PC-3 (cell line): ENCODE data around the gene PRKAR1B. TPM values are rescaled to one million over a fixed set of nuclear protein-coding genes. Genes with fewer than 3 reads are reported as not detected.

ENCODE experiments used
- ATAC-seq: fragments of 200-7000 bp; cut with Tn5 transposase; 2 replicates; pipeline ENCODE4 v1.9.1; 2020; ENCODE audit warnings: mild to moderate bottlenecking, moderate library complexity
- BruUV-seq: library from RNA; stranded (reverse); fragments of 400-500 nt; replicated peaks from 2 replicates; lab custom pipeline; 2021; lab: Mats Ljungman, UMichigan
- CTCF ChIA-PET: fragments of 300-600 bp; sonication (Branson Sonifier 250); formaldehyde crosslinking; loops from one replicate; lab custom pipeline; 2022; ENCODE audit warnings: antibody characterized with exemption; lab: Charles Lee
- POLR2A ChIA-PET: fragments of 300-600 bp; sonication (Branson Sonifier 250); formaldehyde crosslinking; loops from one replicate; lab custom pipeline; 2022; ENCODE audit warnings: antibody characterized with exemption; ENCODE audit not compliant: unreplicated experiment; lab: Charles Lee
- DNase-seq: peaks from one replicate; pipeline ENCODE4 v3.0.0-alpha.2; 2015
- H2AFZ ChIP-seq: fragments of 300-600 bp; sonication (generic); 2 replicates; pipeline ENCODE4 v1.6.0; 2016; ENCODE audit warnings: antibody characterized with exemption, low read length
- H3F3A ChIP-seq: fragments of 300-600 bp; sonication (generic); one replicate; pipeline ENCODE4 v1.6.0; 2017; ENCODE audit warnings: antibody characterized with exemption, low read length, control low read depth, mild to moderate bottlenecking; ENCODE audit not compliant: unreplicated experiment
- H3K27ac ChIP-seq: fragments of 300-600 bp; sonication (generic); 2 replicates; pipeline ENCODE4 v1.5.1; 2016; ENCODE audit warnings: mild to moderate bottlenecking, low read length
- H3K27me3 ChIP-seq: fragments of 300-600 bp; sonication (generic); 2 replicates; pipeline ENCODE4 v1.6.1; 2016; ENCODE audit warnings: low read length, mixed read lengths
- H3K36me3 ChIP-seq: fragments of 300-600 bp; sonication (generic); 2 replicates; pipeline ENCODE4 v1.6.1; 2016; ENCODE audit warnings: low read depth, mixed run types, low read length, mixed read lengths
- H3K4me1 ChIP-seq: fragments of 300-600 bp; sonication (generic); 2 replicates; pipeline ENCODE4 v1.5.1; 2016; ENCODE audit warnings: low read length; ENCODE audit not compliant: insufficient read depth
- H3K4me2 ChIP-seq: fragments of 300-600 bp; sonication (generic); 2 replicates; pipeline ENCODE4 v1.6.0; 2016; ENCODE audit warnings: low read length
- H3K4me3 ChIP-seq: fragments of 300-600 bp; sonication (generic); 2 replicates; pipeline ENCODE4 v1.5.1; 2016; ENCODE audit warnings: mild to moderate bottlenecking, low read length, mixed read lengths
- H3K79me2 ChIP-seq: fragments of 300-600 bp; sonication (generic); 2 replicates; pipeline ENCODE4 v1.6.1; 2017; ENCODE audit warnings: low read length, mixed read lengths
- H3K9ac ChIP-seq: fragments of 300-600 bp; sonication (generic); 2 replicates; pipeline ENCODE4 v1.6.0; 2016; ENCODE audit warnings: mild to moderate bottlenecking, low read length
- H3K9me2 ChIP-seq: fragments of 300-600 bp; sonication (generic); replicated peaks from 2 replicates; pipeline ENCODE4 v1.6.1; 2016; ENCODE audit warnings: mixed run types, low read length, mixed read lengths
- H3K9me3 ChIP-seq: fragments of 300-600 bp; sonication (generic); 2 replicates; pipeline ENCODE4 v1.6.1; 2016; ENCODE audit warnings: low read length, mixed read lengths
- H4K20me1 ChIP-seq: fragments of 300-600 bp; sonication (generic); 2 replicates; pipeline ENCODE4 v1.6.1; 2016; ENCODE audit warnings: low read length, mixed read lengths
- EZH2 ChIP-seq: fragments of 300-600 bp; sonication (generic); IDR thresholded peaks from one replicate; pipeline ENCODE4 v1.6.1; 2017; ENCODE audit warnings: antibody characterized with exemption, mild to moderate bottlenecking, low read length; ENCODE audit not compliant: unreplicated experiment
- EZH2phosphoT487 ChIP-seq: fragments of 300-600 bp; sonication (generic); IDR thresholded peaks from 2 replicates; pipeline ENCODE4 v1.6.1; 2018; ENCODE audit warnings: mild to moderate bottlenecking, antibody characterized with exemption, low read length, borderline replicate concordance
- intact Hi-C: fragments of 100-400 bp; cut with micrococcal nuclease; formaldehyde crosslinking; loops from 2 replicates; pipeline ENCODE4 v1.9.0; 2023
- total RNA-seq: library from RNA; depleted of rRNA; stranded (reverse); fragments of >200 nt; gene quantifications from 2 replicates; pipeline ENCODE4 v1.2.3, GENCODE V29; 2014
- TF ChIP-seq, protein P1 (sequence below): fragments of 300-600 bp; sonication (generic); conservative IDR thresholded peaks from 2 replicates; pipeline ENCODE4 v1.5.1; 2017; ENCODE audit warnings: antibody characterized with exemption, low read depth, mild to moderate bottlenecking, low read length

PRKAR1B gene
- total RNA-seq, 1 experiment from 2014 or later: 15.6 TPM

DNA sequence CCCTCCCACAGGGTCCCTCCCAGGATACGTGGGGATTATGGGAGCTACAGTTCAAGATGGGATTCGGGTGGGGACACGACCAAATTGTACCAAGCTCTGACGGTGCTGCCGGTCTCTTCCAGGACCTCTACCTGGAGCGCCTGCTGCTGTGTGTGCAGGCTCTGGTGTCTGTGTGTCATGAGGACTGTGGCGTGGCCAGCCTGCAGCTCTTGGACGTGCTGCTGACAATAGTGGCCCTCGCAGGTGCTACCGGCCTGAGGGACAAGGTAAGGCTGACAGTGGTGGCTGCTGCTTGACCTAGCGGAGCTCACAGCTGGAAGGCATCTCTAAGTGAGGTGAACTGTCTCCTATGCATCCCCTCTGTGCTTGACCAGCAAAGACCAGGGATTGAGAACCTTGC, 34.5 kb upstream of the PRKAR1B start:
- Histone ChIP-seq H2AFZ (no peak overlapping the region), H3K27me3 (no peaks in the 10 kb centered on the region), H3K4me1 (no peaks in the 10 kb centered on the region), H3K79me2 (no peaks in the 10 kb centered on the region), H3K9me3 (no peaks in the 10 kb centered on the region), H3K36me3 (peaks cover 19% of the 10 kb centered on the region), H4K20me1 (no peaks in the 10 kb centered on the region), H3K9me2 (no peaks in the 10 kb centered on the region), H3K4me3 (no peak overlapping the region), H3F3A (no peaks in the 10 kb centered on the region), H3K4me2 (no peak overlapping the region), H3K27ac (no peak overlapping the region), H3K9ac (no peak overlapping the region)
- DNase-seq (no peak), ATAC-seq (no peak)
- BruUV-seq: no TSS peak
- intact Hi-C loops: no loop called here
- no peak for TF ChIP-seq EZH2phosphoT487
- TF ChIP-seq EZH2: no peak
- TF ChIP-seq, protein P1, sequence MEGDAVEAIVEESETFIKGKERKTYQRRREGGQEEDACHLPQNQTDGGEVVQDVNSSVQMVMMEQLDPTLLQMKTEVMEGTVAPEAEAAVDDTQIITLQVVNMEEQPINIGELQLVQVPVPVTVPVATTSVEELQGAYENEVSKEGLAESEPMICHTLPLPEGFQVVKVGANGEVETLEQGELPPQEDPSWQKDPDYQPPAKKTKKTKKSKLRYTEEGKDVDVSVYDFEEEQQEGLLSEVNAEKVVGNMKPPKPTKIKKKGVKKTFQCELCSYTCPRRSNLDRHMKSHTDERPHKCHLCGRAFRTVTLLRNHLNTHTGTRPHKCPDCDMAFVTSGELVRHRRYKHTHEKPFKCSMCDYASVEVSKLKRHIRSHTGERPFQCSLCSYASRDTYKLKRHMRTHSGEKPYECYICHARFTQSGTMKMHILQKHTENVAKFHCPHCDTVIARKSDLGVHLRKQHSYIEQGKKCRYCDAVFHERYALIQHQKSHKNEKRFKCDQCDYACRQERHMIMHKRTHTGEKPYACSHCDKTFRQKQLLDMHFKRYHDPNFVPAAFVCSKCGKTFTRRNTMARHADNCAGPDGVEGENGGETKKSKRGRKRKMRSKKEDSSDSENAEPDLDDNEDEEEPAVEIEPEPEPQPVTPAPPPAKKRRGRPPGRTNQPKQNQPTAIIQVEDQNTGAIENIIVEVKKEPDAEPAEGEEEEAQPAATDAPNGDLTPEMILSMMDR: no peak
- CTCF ChIA-PET: no interaction called here
- POLR2A ChIA-PET: interaction anchor here (0.6 kb wide), 1 partner anchor 97 kb away, joined by 3 read pairs; no protein-coding TSS in a partner anchor

DNA sequence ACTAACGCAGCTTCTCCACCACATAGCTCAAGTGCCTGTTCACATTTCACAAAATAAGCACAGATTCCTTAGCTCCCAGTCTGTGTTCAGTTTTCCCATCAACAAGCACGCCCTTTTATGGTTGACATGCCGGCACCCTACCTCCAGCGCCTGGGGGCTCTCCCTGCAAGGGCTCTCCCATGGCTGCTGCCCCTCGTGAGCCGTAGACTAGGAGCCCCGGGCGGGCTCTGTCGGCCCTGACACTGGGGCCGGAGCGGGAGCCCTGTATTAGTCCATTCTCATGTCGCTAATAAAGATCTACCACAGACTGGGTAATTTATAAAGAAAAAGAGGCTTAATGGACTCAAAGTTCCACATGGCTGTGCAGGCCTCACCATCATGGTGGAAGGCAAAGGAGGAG, 34.0 kb upstream of the PRKAR1B start:
- H2AFZ ChIP-seq: no peak overlapping the region
- H3K4me1 ChIP-seq: no peaks in the 10 kb centered on the region
- ATAC-seq (no peak), DNase-seq (no peak)
- no TSS peak for BruUV-seq
- ChIA-PET CTCF (no interaction called here), POLR2A (no interaction called here)
- no peak overlapping the region for H3K9ac ChIP-seq
- intact Hi-C loops: no loop called here
- H4K20me1 ChIP-seq: no peaks in the 10 kb centered on the region
- H3K4me2 ChIP-seq: no peak overlapping the region
- no peaks in the 10 kb centered on the region for H3K9me3 ChIP-seq
- H3K9me2 ChIP-seq: no peaks in the 10 kb centered on the region
- H3K27ac ChIP-seq: no peak overlapping the region
- no peaks in the 10 kb centered on the region for H3K27me3 ChIP-seq
- H3K79me2 ChIP-seq: no peaks in the 10 kb centered on the region
- TF ChIP-seq, protein P1: no peak
- TF ChIP-seq EZH2phosphoT487 (no peak), EZH2 (no peak)
- no peak overlapping the region for H3K4me3 ChIP-seq
- H3K36me3 ChIP-seq: peaks cover 19% of the 10 kb centered on the region
- H3F3A ChIP-seq: no peaks in the 10 kb centered on the region

DNA sequence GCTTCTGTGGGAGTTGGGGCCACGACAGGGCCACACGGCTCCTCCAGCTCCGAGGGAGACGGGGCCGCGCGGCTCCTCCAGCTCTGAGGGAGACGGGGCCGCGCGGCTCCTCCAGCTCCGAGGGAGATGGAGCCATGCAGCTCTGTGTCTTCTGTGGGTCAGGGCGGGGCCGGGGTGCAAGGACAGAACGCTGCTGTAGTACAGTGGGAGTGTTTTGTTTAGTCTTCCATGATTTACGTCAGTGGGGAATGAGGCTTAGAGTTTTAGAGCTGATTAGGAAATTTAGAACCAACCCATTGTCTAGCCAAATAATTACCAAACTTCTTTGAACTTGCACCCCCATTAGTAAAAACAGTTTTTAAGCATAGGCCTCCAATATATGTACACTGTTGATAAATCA, 32.9 kb upstream of the PRKAR1B start:
- intact Hi-C loops: no loop called here
- Histone ChIP-seq H3K4me2 (no peak overlapping the region), H3K4me3 (no peak overlapping the region), H2AFZ (no peak overlapping the region), H4K20me1 (no peaks in the 10 kb centered on the region), H3F3A (no peaks in the 10 kb centered on the region), H3K9me2 (no peaks in the 10 kb centered on the region), H3K79me2 (no peaks in the 10 kb centered on the region), H3K9me3 (no peaks in the 10 kb centered on the region), H3K4me1 (no peaks in the 10 kb centered on the region), H3K27me3 (no peaks in the 10 kb centered on the region), H3K27ac (no peak overlapping the region), H3K36me3 (peaks cover 23% of the 10 kb centered on the region), H3K9ac (no peak overlapping the region)
- POLR2A ChIA-PET: no interaction called here
- CTCF ChIA-PET: no interaction called here
- no TSS peak for BruUV-seq
- DNase-seq (no peak), ATAC-seq (no peak)
- TF ChIP-seq, protein P1: no peak
